Subcutaneous adipose tissue (tissue), 4 donors: Measurements from ENCODE around the gene PPDPF. TPM values are rescaled to one million over a fixed set of nuclear protein-coding genes. Genes with fewer than 3 reads are reported as not detected.

Experiments used
- CTCF ChIP-seq: fragments of 450-650 bp; IDR thresholded peaks from one replicate; pipeline ENCODE4 v1.5.1; 2016; ENCODE audit warnings: low read depth, mild to moderate bottlenecking, control low read depth, antibody characterized with exemption, moderate library complexity
- total RNA-seq, 4 donors: library from RNA; depleted of rRNA; stranded (reverse); fragments of >200 nt; gene quantifications; one replicate each; pipeline ENCODE4 v1.1.0, GENCODE V29; 2016

The PPDPF gene
- total RNA-seq, 4 donors from 2014 or later, result 46.9 to 135 (median 63.2) TPM

DNA sequence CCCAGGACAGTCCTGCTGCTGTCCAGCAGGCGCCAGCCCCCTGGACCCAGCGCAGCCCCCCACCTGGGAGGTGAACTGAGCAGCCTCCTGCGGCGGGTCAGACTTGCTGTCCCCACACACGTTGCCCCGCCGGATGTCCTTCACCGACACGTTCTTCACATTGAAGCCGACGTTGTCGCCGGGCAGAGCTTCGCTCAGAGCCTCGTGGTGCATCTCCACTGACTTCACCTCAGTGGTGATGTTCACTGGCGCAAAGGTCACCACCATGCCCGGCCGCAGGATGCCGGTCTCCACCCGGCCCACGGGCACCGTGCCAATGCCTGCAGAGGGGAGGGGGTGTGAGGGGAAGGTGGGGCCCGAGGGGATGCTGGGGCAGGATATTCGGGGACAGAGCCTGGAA lies 30.1 kb upstream of the PPDPF start:
- no peak for TF ChIP-seq CTCF

- TF ChIP-seq CTCF, result no peak
Observed at GRCh38 chr20:63491078-63491477, 29.5 kb upstream of the PPDPF start.

GRCh38 chr20:63491635-63492230 lies 28.8 kb upstream of the PPDPF start:
- no peak for TF ChIP-seq CTCF

DNA sequence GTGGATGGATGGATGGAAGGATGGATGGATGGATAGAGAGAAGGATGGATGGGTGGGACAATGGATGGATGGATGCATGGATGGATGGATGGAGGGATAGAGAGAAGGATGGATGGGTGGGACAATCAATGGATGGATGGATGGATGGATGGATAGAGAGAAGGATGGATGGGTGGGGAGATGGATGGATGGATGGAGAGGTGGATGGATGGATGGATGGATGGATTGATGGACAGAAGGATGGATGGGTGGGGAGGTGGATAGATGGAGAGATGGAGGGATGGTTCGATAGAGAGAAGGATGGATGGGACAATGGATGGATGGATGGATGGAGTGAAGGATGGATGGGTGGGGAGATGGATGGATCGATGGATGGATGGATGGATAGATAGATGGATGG lies 28.0 kb upstream of the PPDPF start:
- no peak for TF ChIP-seq CTCF

GRCh38 chr20:63492982-63493381 lies 27.6 kb upstream of the PPDPF start:
- no peak for TF ChIP-seq CTCF

DNA sequence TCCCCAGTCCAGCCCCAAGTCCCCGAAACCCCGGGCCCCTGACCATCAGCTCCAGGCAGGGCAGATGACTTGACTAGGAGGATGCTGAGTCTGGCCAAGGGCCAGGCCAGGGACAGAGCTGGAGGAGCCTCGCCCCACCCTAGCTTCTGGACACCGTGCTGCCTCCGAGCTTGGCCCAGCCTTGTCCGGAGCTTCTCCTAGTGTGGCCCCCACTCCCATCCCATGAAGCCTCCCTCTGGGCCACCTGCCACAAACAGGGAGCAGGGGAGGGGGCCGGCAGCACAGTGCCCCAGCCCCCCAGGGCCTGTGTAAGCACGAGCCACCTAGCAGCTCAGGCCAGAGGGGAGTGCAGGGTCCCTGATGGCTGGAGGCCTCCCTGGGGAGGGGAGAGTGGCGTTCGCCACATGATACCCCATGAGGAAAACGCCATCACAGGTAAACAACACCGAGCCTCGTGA lies 27.0 kb upstream of the PPDPF start:
- no peak for TF ChIP-seq CTCF

GRCh38 chr20:63494084-63494419 lies 26.5 kb upstream of the PPDPF start:
- no peak for TF ChIP-seq CTCF
